Bronchial epithelial cell (primary cell): ENCODE measurements around the gene RPS29. TPM values are rescaled to one million over a fixed set of nuclear protein-coding genes. Genes with fewer than 3 reads are reported as not detected.

ENCODE experiments used
- DNase-seq: peaks from one replicate; pipeline ENCODE4 v3.0.0-alpha.2; 2010; ENCODE audit warnings: low read depth
- FAIRE-seq: peaks from 2 replicates; lab custom pipeline; 2011; peaks lifted over from hg19 to GRCh38; lab: Jason Lieb, UNC
- H3K27me3 ChIP-seq: 2 replicates; pipeline ENCODE4 v1.5.1; 2011; ENCODE audit warnings: low read length; ENCODE audit not compliant: control insufficient read depth, insufficient read depth
- H3K36me3 ChIP-seq: 2 replicates; pipeline ENCODE4 v1.5.1; 2011; ENCODE audit warnings: low read length; ENCODE audit not compliant: control insufficient read depth, insufficient read depth
- H3K4me3 ChIP-seq: 2 replicates; pipeline ENCODE4 v1.5.1; 2011; ENCODE audit warnings: mild to moderate bottlenecking, low read depth, low read length, control low read depth
- CTCF ChIP-seq: IDR thresholded peaks from 2 replicates; pipeline ENCODE4 v1.5.1; 2011; ENCODE audit warnings: mild to moderate bottlenecking, moderate library complexity, low read length, control low read depth, inconsistent platforms; ENCODE audit not compliant: insufficient read depth, severe bottlenecking
- total RNA-seq: library from RNA; depleted of rRNA; stranded (reverse); fragments of >200 nt; gene quantifications from 2 replicates; pipeline ENCODE4 v1.2.1, GENCODE V29; 2014

RPS29 gene
- total RNA-seq, 1 donor from 2014 or later: 1,155 TPM

- Histone ChIP-seq H3K27me3 (no peaks in the 10 kb centered on the region), H3K4me3 (no peak overlapping the region), H3K36me3 (no peaks in the 10 kb centered on the region)
- no peak for DNase-seq
- no peak for FAIRE-seq
- TF ChIP-seq CTCF: no peak
Measured at GRCh38 chr14:49617852-49618519, 31.8 kb upstream of the RPS29 start.

- no peak for TF ChIP-seq CTCF
- FAIRE-seq (no peak), DNase-seq (peak; percentile 69)
- H3K36me3 ChIP-seq: no peaks in the 10 kb centered on the region
- no peak overlapping the region for H3K4me3 ChIP-seq
- no peaks in the 10 kb centered on the region for H3K27me3 ChIP-seq
Measured at GRCh38 chr14:49615776-49616175, 29.6 kb upstream of the RPS29 start.

GRCh38 chr14:49614196-49614595 lies 28.0 kb upstream of the RPS29 start:
- no peak for DNase-seq
- FAIRE-seq: no peak
- no peaks in the 10 kb centered on the region for H3K36me3 ChIP-seq
- H3K4me3 ChIP-seq: no peak overlapping the region
- H3K27me3 ChIP-seq: no peaks in the 10 kb centered on the region
- no peak for TF ChIP-seq CTCF

GRCh38 chr14:49612671-49613070 lies 26.5 kb upstream of the RPS29 start:
- TF ChIP-seq CTCF: no peak

GRCh38 chr14:49612251-49612650 lies 26.1 kb upstream of the RPS29 start:
- no peak for TF ChIP-seq CTCF
- no peaks in the 10 kb centered on the region for H3K36me3 ChIP-seq
- no peaks in the 10 kb centered on the region for H3K27me3 ChIP-seq
- no peak for DNase-seq
- FAIRE-seq: no peak
- H3K4me3 ChIP-seq: no peak overlapping the region

More at GRCh38 chr14:49612671-49613070, 26.5 kb upstream of the RPS29 start:
- DNase-seq (no peak), FAIRE-seq (no peak)
- Histone ChIP-seq H3K4me3 (no peak overlapping the region), H3K27me3 (no peaks in the 10 kb centered on the region), H3K36me3 (no peaks in the 10 kb centered on the region)

GRCh38 chr14:49607583-49607982 lies 21.4 kb upstream of the RPS29 start:
- TF ChIP-seq CTCF: no peak
- DNase-seq (no peak), FAIRE-seq (no peak)
- Histone ChIP-seq H3K27me3 (no peaks in the 10 kb centered on the region), H3K36me3 (no peaks in the 10 kb centered on the region), H3K4me3 (no peak overlapping the region)
